Endothelial cell of umbilical vein (primary cell): ENCODE data around the gene MROH7.

Experiments used
- CTCF ChIP-seq, 2 donors: IDR thresholded peaks; 1 replicate in 1 of 2; 2 replicates in 1 of 2; pipeline ENCODE4 v1.5.1; 2011; ENCODE audit warnings: low read length in 2 of 2, mild to moderate bottlenecking in 2 of 2, moderate library complexity in 2 of 2, control low read depth in 1 of 2, inconsistent platforms in 1 of 2, low read depth in 1 of 2; ENCODE audit not compliant: insufficient read depth in 1 of 2; ENCODE audit errors: extremely low read depth in 1 of 2
- EZH2 ChIP-seq: IDR thresholded peaks from 2 replicates; pipeline ENCODE4 v1.6.1; 2012; ENCODE audit warnings: borderline replicate concordance, low read depth, mild to moderate bottlenecking, moderate library complexity, low read length, inconsistent platforms; ENCODE audit not compliant: severe bottlenecking
- JUN ChIP-seq: IDR thresholded peaks from 2 replicates; pipeline ENCODE4 v1.6.1; 2011; ENCODE audit warnings: borderline replicate concordance, low read depth; ENCODE audit not compliant: insufficient read length, insufficient read depth
- MAX ChIP-seq: IDR thresholded peaks from 2 replicates; pipeline ENCODE4 v1.6.1; 2011; ENCODE audit not compliant: insufficient read depth, insufficient read length
- POLR2A ChIP-seq: IDR thresholded peaks from 2 replicates; pipeline ENCODE4 v1.6.1; 2012; ENCODE audit warnings: low read depth, mild to moderate bottlenecking, control low read depth, low read length
- POLR2AphosphoS5 ChIP-seq: IDR thresholded peaks from 2 replicates; pipeline ENCODE4 v1.6.1; 2012; ENCODE audit warnings: low read depth, mild to moderate bottlenecking, control low read depth, low read length, moderate library complexity; ENCODE audit not compliant: insufficient read depth

- TF ChIP-seq POLR2A (no peak), CTCF (IDR thresholded peaks at IDR 0.05; ENCODE audit: extremely low read depth in 1 of 2, insufficient read depth in 1 of 2, low read depth in 1 of 2, low read length in 2 of 2) (no peak), MAX (no peak), EZH2 (no peak), POLR2AphosphoS5 (no peak), JUN (no peak)
Observed at GRCh38 chr1:54745274-54745673, 103.7 kb downstream of the MROH7 start.
